Measurements from ENCODE around the gene TPCN2. TPM values are rescaled to one million over a fixed set of nuclear protein-coding genes. Genes with fewer than 3 reads are reported as not detected.

Gene TPCN2
- total and polyA plus RNA-seq, 4 donors = 6.4 to 20.8 (median 12.1) TPM

DNA sequence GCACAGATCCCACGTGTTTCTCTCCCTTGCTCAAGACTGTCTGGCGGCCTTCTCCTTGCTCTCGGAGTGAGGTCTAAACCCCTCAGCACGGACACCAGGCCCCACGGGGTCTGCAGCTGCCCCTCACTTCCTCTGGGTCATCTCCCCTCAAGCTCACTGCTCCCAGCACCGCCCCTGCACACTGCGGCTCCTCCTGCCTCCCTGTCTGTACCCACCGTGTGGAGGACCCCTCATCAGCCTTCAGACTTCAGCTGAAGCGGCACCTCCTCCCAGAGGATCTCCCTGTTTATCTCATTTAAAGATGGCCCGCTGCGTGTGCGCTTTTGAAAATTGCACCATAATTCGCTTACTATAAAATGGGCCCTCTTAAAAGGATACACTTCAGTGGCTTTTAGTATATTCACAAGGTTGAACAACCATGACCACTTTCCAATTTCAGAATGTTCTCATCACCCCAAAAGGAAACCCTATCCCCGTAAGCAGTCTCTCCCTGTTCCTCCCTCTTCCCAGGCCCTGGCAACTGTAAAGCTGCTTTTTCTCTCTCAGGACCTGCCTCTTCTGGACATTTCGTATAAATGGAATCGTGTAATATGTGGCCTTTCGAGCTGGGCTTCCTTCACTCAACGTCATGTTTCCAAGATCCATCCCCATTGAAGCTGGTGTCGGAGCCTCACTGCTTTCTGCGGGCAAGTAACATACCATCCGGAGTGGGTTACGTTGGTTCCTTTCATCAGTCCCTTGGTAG lies 14.4 kb upstream of the TPCN2 start:
- no peaks in the 10 kb centered on the region for H3K27me3 ChIP-seq (ENCODE audit: control insufficient read depth in 4 of 4, insufficient read depth in 4 of 4, low read length in 3 of 4)
- WGBS = 93% methylated on average over 22 of the region's 22 CpGs

DNA sequence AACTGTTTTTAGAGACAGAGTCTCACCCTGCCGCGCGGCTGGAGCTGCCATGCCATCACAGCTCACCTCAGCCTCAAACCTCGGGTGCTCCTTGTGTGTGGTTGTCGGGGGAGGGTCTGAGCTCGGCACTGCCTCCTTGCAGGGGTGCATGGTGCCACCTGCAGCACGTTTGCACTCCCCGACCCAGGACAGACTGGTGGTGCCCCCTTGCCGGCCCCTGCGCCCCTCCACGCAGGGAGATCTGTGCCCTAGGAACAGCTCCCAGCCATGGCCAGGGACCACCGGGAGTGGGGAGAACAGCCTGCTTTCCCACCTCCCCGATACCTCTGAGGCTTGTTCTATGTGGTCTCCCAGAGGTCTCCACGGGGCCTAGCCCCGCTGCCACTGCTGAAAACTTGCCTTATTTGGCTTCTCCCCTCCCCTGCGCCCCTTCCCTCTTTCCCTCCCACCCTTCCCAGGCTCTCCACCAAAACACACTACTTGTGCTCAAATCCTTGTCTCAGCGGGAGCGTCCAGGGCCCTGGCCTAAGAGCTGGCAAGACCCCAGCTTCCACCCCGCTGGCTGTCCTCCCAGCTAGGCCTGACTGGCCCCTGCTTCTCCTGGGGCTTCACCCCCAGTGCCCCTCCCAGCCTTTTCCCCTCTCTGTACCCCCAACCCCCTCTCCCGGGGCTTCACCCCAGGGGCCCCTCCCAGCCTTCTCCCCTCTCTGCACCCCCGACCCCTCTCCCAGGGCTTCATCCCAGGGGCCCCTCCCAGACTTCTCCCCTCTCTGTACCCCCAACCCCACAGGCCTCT lies 13.4 kb upstream of the TPCN2 start:
- Histone ChIP-seq H3K27me3 (ENCODE audit: control insufficient read depth in 4 of 4, insufficient read depth in 4 of 4, low read length in 3 of 4) (no peaks in the 10 kb centered on the region), H3K9me3 (ENCODE audit: control insufficient read depth in 4 of 4, low read length in 3 of 4) (no peaks in the 10 kb centered on the region), H3K36me3 (ENCODE audit: control insufficient read depth in 4 of 4, insufficient read depth in 3 of 4, low read depth in 1 of 4, low read length in 3 of 4) (no peaks in the 10 kb centered on the region), H3K9ac (ENCODE audit: low read depth in 1 of 2, low read length in 2 of 2) (no peak overlapping the region), H3K4me1 (ENCODE audit: control insufficient read depth in 4 of 4, insufficient read depth in 4 of 4, low read length in 3 of 4) (no peaks in the 10 kb centered on the region), H3K27ac (ENCODE audit: low read depth in 1 of 2, low read length in 2 of 2) (no peak overlapping the region), H3K4me3 (ENCODE audit: low read depth in 1 of 3, low read length in 3 of 3) (no peak overlapping the region)
- DNase-seq (ENCODE audit: low spot score) = no peak
- TF ChIP-seq, protein P1, sequence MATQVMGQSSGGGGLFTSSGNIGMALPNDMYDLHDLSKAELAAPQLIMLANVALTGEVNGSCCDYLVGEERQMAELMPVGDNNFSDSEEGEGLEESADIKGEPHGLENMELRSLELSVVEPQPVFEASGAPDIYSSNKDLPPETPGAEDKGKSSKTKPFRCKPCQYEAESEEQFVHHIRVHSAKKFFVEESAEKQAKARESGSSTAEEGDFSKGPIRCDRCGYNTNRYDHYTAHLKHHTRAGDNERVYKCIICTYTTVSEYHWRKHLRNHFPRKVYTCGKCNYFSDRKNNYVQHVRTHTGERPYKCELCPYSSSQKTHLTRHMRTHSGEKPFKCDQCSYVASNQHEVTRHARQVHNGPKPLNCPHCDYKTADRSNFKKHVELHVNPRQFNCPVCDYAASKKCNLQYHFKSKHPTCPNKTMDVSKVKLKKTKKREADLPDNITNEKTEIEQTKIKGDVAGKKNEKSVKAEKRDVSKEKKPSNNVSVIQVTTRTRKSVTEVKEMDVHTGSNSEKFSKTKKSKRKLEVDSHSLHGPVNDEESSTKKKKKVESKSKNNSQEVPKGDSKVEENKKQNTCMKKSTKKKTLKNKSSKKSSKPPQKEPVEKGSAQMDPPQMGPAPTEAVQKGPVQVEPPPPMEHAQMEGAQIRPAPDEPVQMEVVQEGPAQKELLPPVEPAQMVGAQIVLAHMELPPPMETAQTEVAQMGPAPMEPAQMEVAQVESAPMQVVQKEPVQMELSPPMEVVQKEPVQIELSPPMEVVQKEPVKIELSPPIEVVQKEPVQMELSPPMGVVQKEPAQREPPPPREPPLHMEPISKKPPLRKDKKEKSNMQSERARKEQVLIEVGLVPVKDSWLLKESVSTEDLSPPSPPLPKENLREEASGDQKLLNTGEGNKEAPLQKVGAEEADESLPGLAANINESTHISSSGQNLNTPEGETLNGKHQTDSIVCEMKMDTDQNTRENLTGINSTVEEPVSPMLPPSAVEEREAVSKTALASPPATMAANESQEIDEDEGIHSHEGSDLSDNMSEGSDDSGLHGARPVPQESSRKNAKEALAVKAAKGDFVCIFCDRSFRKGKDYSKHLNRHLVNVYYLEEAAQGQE (IDR thresholded peaks at IDR 0.05) = no peak
- 86% methylated on average over 21 of the region's 21 CpGs for WGBS

More for the DNA sequence above, 14.4 kb upstream of the TPCN2 start:
- no peak overlapping the region for H3K4me3 ChIP-seq (ENCODE audit: low read depth in 1 of 3, low read length in 3 of 3)
- H3K9me3 ChIP-seq (ENCODE audit: control insufficient read depth in 4 of 4, low read length in 3 of 4) = no peaks in the 10 kb centered on the region
- DNase-seq (ENCODE audit: low spot score) = no peak
- no peak overlapping the region for H3K27ac ChIP-seq (ENCODE audit: low read depth in 1 of 2, low read length in 2 of 2)
- no peaks in the 10 kb centered on the region for H3K36me3 ChIP-seq (ENCODE audit: control insufficient read depth in 4 of 4, insufficient read depth in 3 of 4, low read depth in 1 of 4, low read length in 3 of 4)
- TF ChIP-seq HNF4A (conservative IDR thresholded peaks at IDR 0.05) (no peak), RAD21 (IDR thresholded peaks at IDR 0.05) (no peak), GABPA (IDR thresholded peaks at IDR 0.05 in 1 of 2, conservative IDR thresholded peaks at IDR 0.05 in 1 of 2) (no peak), EGR1 (IDR thresholded peaks at IDR 0.05; ENCODE audit: low read depth in 2 of 2) (no peak), RXRA (IDR thresholded peaks at IDR 0.05) (no peak)
- H3K9ac ChIP-seq (ENCODE audit: low read depth in 1 of 2, low read length in 2 of 2) = no peak overlapping the region
- H3K4me1 ChIP-seq (ENCODE audit: control insufficient read depth in 4 of 4, insufficient read depth in 4 of 4, low read length in 3 of 4) = no peaks in the 10 kb centered on the region

DNA sequence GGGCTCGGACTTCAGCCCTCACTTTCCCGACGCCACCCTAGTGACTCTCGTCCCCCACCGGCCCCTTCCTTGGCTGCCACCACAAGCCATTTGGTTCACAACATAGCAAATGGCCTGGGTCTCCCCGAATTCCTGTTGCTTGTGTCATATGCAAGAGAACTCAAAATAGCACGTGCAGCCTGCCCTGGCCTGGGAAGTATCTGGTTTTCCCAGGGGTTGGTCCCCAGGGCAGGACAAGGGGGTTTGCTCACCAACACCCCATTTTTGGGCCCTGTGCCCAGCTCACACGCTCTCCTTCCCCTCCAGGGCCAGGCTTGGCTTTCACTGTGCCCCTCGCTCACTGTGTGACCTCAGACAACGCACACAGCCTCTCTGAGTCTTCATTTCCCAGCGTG lies 12.8 kb upstream of the TPCN2 start:
- H3K4me3 ChIP-seq (ENCODE audit: low read depth in 1 of 3, low read length in 3 of 3) = no peak overlapping the region
- H3K9me3 ChIP-seq (ENCODE audit: control insufficient read depth in 4 of 4, low read length in 3 of 4) = no peaks in the 10 kb centered on the region

More for the DNA sequence above, 12.8 kb upstream of the TPCN2 start:
- Histone ChIP-seq H3K4me1 (ENCODE audit: control insufficient read depth in 4 of 4, insufficient read depth in 4 of 4, low read length in 3 of 4) (no peaks in the 10 kb centered on the region), H3K36me3 (ENCODE audit: control insufficient read depth in 4 of 4, insufficient read depth in 3 of 4, low read depth in 1 of 4, low read length in 3 of 4) (no peaks in the 10 kb centered on the region), H3K9ac (ENCODE audit: low read depth in 1 of 2, low read length in 2 of 2) (no peak overlapping the region), H3K27ac (ENCODE audit: low read depth in 1 of 2, low read length in 2 of 2) (no peak overlapping the region), H3K27me3 (ENCODE audit: control insufficient read depth in 4 of 4, insufficient read depth in 4 of 4, low read length in 3 of 4) (no peaks in the 10 kb centered on the region)
- TF ChIP-seq, protein P2, sequence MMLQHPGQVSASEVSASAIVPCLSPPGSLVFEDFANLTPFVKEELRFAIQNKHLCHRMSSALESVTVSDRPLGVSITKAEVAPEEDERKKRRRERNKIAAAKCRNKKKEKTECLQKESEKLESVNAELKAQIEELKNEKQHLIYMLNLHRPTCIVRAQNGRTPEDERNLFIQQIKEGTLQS (IDR thresholded peaks at IDR 0.05) = no peak
- TF ChIP-seq JUND (IDR thresholded peaks at IDR 0.05) (no peak), HNF4G (IDR thresholded peaks at IDR 0.05) (no peak), RAD21 (IDR thresholded peaks at IDR 0.05) (no peak), FOXA1 (IDR thresholded peaks at IDR 0.05) (no peak), NR2F2 (IDR thresholded peaks at IDR 0.05) (no peak), HNF4A (conservative IDR thresholded peaks at IDR 0.05) (no peak), SP1 (IDR thresholded peaks at IDR 0.05) (no peak), EGR1 (IDR thresholded peaks at IDR 0.05; ENCODE audit: low read depth in 2 of 2) (no peak), FOXA2 (IDR thresholded peaks at IDR 0.05) (no peak)
- TF ChIP-seq, protein P1 (IDR thresholded peaks at IDR 0.05) = no peak
- TF ChIP-seq, protein P3, sequence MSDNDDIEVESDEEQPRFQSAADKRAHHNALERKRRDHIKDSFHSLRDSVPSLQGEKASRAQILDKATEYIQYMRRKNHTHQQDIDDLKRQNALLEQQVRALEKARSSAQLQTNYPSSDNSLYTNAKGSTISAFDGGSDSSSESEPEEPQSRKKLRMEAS (IDR thresholded peaks at IDR 0.05) = no peak
- TF ChIP-seq, protein P4, sequence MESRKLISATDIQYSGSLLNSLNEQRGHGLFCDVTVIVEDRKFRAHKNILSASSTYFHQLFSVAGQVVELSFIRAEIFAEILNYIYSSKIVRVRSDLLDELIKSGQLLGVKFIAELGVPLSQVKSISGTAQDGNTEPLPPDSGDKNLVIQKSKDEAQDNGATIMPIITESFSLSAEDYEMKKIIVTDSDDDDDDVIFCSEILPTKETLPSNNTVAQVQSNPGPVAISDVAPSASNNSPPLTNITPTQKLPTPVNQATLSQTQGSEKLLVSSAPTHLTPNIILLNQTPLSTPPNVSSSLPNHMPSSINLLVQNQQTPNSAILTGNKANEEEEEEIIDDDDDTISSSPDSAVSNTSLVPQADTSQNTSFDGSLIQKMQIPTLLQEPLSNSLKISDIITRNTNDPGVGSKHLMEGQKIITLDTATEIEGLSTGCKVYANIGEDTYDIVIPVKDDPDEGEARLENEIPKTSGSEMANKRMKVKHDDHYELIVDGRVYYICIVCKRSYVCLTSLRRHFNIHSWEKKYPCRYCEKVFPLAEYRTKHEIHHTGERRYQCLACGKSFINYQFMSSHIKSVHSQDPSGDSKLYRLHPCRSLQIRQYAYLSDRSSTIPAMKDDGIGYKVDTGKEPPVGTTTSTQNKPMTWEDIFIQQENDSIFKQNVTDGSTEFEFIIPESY (IDR thresholded peaks at IDR 0.05) = no peak
- DNase-seq (ENCODE audit: low spot score) = no peak
- WGBS = 85% methylated on average over 11 of the region's 11 CpGs
